Measurements from ENCODE around the gene EXD2.

GRCh38 chr14:69237142-69237541 lies 45.8 kb downstream of the EXD2 start:
- TF ChIP-seq POLR2A (IDR thresholded peaks at IDR 0.05; ENCODE audit: low read depth, low read length), result no peak
- TF ChIP-seq POLR2AphosphoS5 (IDR thresholded peaks at IDR 0.05; ENCODE audit: low read depth, low read length), result no peak
- TF ChIP-seq PAX5 (IDR thresholded peaks at IDR 0.05; ENCODE audit: insufficient read depth, low read length, severe bottlenecking), result no peak
- no peak for TF ChIP-seq POU2F2 (IDR thresholded peaks at IDR 0.05; ENCODE audit: low read depth, low read length)
- no peak for TF ChIP-seq TAF1 (IDR thresholded peaks at IDR 0.05; ENCODE audit: low read depth, low read length)
- TF ChIP-seq SPI1 (IDR thresholded peaks at IDR 0.05; ENCODE audit: low read depth, low read length), result no peak
